HG03571 (cell line): Measurements from ENCODE around the gene LMBRD2.

Experiments used
- ATAC-seq: cut with Tn5 transposase; IDR thresholded peaks from one replicate; pipeline ENCODE4 v1.9.1; 2021; ENCODE audit not compliant: unreplicated experiment

Gene LMBRD2

GRCh38 chr5:36111238-36111637, 40.4 kb downstream of the LMBRD2 start:
- ATAC-seq: no peak

DNA sequence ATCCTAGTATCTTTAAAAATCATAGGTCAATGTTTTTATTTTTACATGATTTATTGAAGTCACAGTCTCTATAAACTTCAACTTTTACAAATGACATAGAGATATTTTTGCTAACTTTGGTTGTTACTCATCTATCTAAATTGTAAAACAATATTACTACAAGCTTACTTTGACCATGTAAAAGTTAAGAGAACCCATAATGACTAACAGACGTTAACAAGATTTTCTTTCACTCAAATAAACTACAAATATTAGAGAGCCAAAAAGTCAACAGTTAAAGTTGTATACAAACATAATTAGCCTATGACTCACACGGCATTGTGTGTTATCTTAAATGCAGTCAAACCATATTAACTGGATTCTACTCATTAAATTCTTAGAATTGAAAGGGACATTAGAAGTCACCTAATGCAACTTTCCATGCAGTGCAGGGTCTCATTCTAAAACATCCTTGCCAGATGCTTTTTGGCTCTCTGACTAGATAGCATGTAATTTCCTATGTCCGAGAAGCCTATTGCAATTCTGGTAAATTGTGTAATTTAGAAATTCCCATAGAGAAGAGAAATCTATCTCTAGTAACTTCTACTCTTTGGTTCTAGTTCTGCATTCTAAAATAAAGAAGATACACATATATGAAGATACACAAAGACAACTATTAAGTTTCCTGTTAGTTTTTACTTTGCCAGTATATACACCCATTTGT, 42.8 kb downstream of the LMBRD2 start:
- no peak for ATAC-seq

DNA sequence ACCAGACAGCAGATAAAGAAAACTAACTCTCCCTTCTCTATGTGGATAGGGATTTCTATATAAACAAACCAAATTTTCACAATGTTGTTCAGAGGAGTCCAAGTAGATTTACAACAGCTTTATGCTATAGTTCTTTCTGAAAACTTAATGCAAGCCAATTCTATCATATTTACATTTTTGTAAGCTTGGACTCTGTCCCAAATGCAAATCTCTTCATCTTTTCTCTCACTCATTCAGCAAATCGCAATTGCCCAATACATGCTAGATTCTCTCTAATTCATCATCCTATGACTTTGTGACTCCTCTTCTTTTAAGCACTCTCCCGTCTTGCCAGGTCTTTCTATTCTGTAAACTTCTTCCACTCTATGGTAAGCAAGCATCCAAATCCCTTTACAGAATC, 45.9 kb downstream of the LMBRD2 start:
- no peak for ATAC-seq

DNA sequence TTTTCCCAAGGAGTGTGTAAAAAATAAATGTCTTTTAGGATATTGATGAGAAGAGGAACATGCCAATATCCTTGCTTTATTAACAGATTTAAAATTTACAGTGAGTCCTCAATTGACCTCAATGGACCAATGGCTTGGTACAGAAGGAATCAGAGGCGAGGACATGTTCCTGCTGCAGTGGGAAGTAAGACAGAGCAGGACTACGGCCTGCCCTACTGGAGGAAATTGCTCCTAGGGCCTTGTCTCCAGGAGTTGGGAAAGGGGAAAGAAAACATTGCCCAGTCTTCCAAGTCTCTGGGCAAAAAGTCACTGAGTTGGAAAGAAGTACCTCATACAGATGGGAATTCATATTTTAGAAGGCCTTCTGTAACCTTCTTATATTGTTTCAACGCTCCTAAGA, 51.9 kb downstream of the LMBRD2 start:
- ATAC-seq: no peak

DNA sequence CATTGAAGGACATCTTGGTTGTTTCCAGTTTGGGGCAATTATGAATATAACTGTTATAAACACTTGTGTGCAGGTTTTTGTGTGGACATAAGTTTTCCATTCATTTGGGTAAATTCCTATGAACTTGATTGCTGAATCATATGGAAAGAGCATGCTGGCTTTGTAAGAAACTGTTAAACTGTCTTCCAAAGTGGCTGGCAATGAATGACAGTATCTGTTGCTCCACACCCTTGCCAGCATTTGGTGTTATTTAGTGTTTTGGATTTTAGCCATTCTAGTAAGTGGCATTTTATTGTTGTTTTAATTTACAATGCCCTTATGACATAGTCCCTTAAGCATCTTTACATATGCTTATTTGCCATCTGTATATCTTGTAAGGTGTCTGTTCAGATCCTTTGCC, 55.2 kb downstream of the LMBRD2 start:
- no peak for ATAC-seq

GRCh38 chr5:36089989-36090388, 61.7 kb downstream of the LMBRD2 start:
- no peak for ATAC-seq

- ATAC-seq: peak; percentile 96
Measured at GRCh38 chr5:36079200-36079781, 72.4 kb downstream of the LMBRD2 start.

DNA sequence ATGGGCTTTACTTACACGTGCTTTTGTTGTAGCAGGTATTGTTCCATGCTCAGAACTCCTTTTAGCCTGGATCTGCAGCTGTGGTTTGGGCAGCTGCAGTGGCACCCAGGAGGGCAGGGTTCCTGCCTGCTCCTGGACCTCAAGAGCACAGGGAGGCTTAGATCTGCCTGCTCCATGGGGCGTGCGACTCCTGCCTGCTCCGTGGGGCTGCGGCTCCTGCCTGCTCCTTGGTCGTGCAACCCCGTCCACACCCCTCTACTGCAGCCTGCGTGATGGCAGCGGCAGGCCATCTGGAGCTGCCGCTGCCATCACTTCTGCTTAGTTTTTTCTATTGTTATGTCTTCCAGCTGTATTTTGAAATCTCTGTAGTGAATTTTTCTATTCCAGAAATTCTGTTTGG, 73.3 kb downstream of the LMBRD2 start:
- ATAC-seq: no peak

DNA sequence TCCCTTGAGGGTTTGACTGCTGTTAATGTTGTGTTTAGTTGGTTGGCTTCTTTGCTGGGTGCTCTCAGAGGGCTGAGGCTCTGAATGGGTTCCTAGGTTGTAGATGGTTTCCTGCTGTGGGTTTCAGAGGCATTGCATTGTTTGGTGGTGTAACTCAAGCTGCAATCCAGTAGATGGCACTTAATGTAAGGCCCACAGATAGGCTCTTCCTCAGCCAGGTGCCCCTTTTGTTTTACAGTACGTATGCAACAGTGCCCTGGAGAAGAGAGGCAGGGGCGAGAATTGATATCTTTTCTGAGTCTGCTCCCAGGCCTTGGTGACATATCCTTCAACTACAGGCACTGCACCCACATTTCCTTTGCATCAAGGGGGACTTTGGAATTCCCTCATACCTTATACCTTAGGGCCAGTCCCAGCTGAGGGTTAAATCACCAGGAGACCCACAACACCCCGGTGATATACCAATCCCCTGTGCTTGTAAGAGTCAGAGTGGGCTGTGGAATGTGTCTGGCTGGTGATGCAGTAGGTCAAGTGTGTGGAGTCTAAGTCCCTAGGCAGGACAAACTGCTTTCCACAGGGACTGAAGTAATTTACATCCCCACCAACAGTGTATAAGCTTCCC, 78.0 kb downstream of the LMBRD2 start:
- ATAC-seq: peak; percentile 66

DNA sequence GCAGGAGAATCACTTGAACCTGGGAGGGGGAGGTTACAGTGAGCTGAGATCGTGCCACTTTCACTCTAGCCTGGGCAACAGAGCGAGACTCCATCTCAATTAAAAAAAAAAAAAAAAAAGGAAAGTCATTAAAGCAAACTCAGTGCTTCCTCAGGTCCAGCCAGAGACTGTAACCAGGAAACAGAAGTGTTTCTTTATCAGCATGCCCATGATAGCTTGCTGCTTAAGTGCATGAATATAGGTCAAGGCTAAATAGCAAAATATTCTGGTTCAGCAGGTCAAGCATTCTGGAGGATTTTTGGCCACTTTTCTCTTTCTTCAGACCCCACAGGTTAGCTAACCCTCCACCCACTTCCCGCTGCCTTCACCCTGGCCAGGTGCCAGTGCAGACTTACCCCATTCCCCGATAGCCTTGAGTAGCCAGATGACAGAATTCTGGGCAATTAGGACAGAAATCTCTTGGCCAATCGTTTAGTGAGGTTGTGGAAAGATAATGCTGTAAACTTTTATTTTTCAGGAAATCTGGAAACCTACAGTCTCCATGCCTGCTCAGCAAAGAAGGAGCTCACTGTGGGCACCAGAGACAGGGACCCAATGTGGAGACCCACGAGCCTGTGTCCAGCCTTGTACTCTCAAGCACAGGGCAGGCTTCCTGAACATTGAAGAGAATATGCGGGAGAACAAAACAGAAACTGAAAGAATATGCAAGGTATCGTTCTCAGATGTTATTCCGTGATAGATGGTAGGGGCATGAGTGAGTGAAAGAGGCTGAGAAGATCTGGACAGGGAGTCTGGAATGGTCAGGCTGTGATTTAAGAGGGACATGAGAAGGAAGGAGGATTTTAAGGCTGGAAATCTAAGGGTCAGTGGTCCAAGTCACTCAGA, 80.8 kb downstream of the LMBRD2 start:
- ATAC-seq: no peak

GRCh38 chr5:36068751-36069281, 82.9 kb downstream of the LMBRD2 start:
- ATAC-seq: no peak

DNA sequence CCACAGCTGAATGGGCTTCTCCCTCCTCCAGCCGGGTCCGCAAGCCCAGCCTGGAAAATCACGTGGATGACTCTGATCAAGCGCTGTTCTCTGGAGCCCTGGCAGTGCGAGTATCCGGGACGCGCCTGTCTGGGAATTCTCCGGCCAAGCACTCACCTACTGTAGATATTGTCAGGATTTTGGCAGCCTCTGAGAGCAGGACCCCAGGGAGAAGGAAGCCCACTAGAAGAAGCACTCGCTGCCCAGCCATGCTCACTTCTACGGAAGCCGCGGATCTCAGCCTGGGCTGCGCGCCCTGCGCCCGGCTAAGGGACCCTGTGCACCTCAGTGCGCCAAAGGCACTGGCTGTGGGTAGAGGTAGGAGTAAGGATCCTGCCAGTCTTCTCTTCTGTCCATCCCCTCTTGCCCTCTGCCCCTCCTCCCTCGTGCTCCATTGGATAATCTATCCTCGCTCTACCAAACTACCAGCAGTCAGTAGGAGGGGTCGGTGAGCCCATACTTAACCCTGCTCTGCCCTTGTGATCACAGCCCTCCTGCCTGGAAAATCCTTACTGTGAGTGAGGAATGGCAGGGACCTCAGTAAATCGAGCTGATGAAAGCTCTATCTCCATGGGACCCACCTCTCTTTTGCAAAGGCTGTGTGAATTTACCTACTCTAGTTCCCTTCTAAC, 85.0 kb downstream of the LMBRD2 start, which contains the start of gene UGT3A2:
TSS of gene UGT3A2 (minus strand) at position 343 of the 671 bp plus-strand sequence. CDS start at position 250, 93 bp downstream.
- ATAC-seq: no peak

GRCh38 chr5:36066001-36066539, 85.6 kb downstream of the LMBRD2 start:
- ATAC-seq: no peak

DNA sequence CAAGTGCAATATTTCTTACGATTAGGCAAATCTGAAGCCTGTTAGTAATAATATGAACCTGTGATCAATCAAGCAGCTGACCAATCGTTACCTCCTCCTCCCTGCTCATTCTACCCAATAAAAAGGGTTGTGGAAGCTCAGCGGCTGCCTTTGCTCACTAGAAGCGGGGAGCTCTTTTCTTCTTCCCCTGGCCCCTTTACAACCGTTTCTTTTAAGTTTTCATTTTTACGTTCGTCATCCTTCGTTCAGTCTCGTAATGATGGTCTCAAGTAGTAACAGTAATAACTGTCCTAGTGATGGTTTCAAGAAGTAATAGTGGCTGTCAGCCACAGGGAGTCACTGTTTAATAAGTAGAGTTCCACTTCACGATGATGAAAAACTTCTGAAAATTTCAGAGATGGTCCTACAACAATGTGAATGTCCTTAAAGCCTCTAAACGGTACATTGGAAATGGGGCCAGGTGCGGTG, 91.2 kb downstream of the LMBRD2 start:
- ATAC-seq: no peak

- ATAC-seq: no peak
Measured at GRCh38 chr5:36059571-36060419, 91.9 kb downstream of the LMBRD2 start.

- no peak for ATAC-seq
Measured at GRCh38 chr5:36058776-36059175, 92.9 kb downstream of the LMBRD2 start.

- ATAC-seq: no peak
Measured at GRCh38 chr5:36057386-36057785, 94.3 kb downstream of the LMBRD2 start.

GRCh38 chr5:36056422-36056821, 95.3 kb downstream of the LMBRD2 start:
- no peak for ATAC-seq

- ATAC-seq: no peak
Measured at GRCh38 chr5:36055984-36056383, 95.7 kb downstream of the LMBRD2 start.
